T47D (cell line): ENCODE measurements around the gene COA7.

ENCODE experiments used
- DNase-seq, 2 experiments: peaks; one replicate each; pipeline versions ENCODE4 v3.0.0 to v3.0.0-alpha.2; 2011 to 2012; ENCODE audit warnings: low read depth in 1 of 2, low spot score in 1 of 2
- JUND ChIP-seq: IDR thresholded peaks from 2 replicates; pipeline ENCODE4 v1.6.1; 2012; ENCODE audit warnings: low read depth
- in situ Hi-C: cut with HindIII; loops from 2 replicates; pipeline ENCODE4 v1.10.0; 2016; ENCODE audit warnings: low sequenced_read_pairs, low pct_unique_long_range_greater_than_20kb

The COA7 gene

GRCh38 chr1:52659851-52660596 is 38.1 kb downstream of the COA7 start:
- no peak for TF ChIP-seq JUND
- in situ Hi-C loops: no loop called here
- DNase-seq: no peak

GRCh38 chr1:52659356-52659755 is 38.8 kb downstream of the COA7 start:
- TF ChIP-seq JUND: no peak
- in situ Hi-C loops: no loop called here
- DNase-seq: no peak

GRCh38 chr1:52658795-52659194 is 39.4 kb downstream of the COA7 start:
- no peak for TF ChIP-seq JUND
- in situ Hi-C loops: no loop called here
- DNase-seq: no peak

GRCh38 chr1:52657702-52658101 is 40.4 kb downstream of the COA7 start:
- TF ChIP-seq JUND: no peak
- in situ Hi-C loops: no loop called here
- DNase-seq: no peak

- in situ Hi-C loops: no loop called here
- TF ChIP-seq JUND: no peak
- DNase-seq: no peak
These were observed 44.1 kb downstream of the COA7 start for GRCh38 chr1:52654063-52654462.

GRCh38 chr1:52653207-52653849 is 44.8 kb downstream of the COA7 start:
- no peak for DNase-seq
- no peak for TF ChIP-seq JUND
- in situ Hi-C loops: no loop called here

- in situ Hi-C loops: no loop called here
- TF ChIP-seq JUND: no peak
- no peak for DNase-seq
These were observed 46.2 kb downstream of the COA7 start for GRCh38 chr1:52651904-52652303.

- in situ Hi-C loops: no loop called here
- TF ChIP-seq JUND: no peak
- DNase-seq: no peak
These were observed 52.9 kb downstream of the COA7 start for GRCh38 chr1:52645261-52645660.

- no peak for DNase-seq
- in situ Hi-C loops: no loop called here
- TF ChIP-seq JUND: no peak
These were observed 56.8 kb downstream of the COA7 start for GRCh38 chr1:52641307-52641706.

- TF ChIP-seq JUND: no peak
- in situ Hi-C loops: no loop called here
- DNase-seq: no peak
These were observed 57.5 kb downstream of the COA7 start for GRCh38 chr1:52640697-52641096.

GRCh38 chr1:52637946-52638345 is 60.2 kb downstream of the COA7 start:
- no peak for TF ChIP-seq JUND
- in situ Hi-C loops: no loop called here

GRCh38 chr1:52636721-52637695 is 61.1 kb downstream of the COA7 start:
- DNase-seq: no peak
- no peak for TF ChIP-seq JUND
- in situ Hi-C loops: no loop called here

More at GRCh38 chr1:52637946-52638345, 60.2 kb downstream of the COA7 start:
- no peak for DNase-seq
